CD4-positive, alpha-beta T cell treated with Interleukin-4 for 4 hours (primary cell): ENCODE measurements around the gene IRGQ.

ENCODE experiments used
- DNase-seq: peaks from one replicate; pipeline ENCODE4 v3.0.0-alpha.2; 2020

The IRGQ gene

GRCh38 chr19:43534816-43535761 is 60.8 kb downstream of the IRGQ start:
- DNase-seq, result no peak
